ENCODE data around the gene VDAC1. TPM values are rescaled to one million over a fixed set of nuclear protein-coding genes. Genes with fewer than 3 reads are reported as not detected.

Gene VDAC1
- total RNA-seq: 100 to 1,000 TPM; 106 to 210 (median 180) TPM

GRCh38 chr5:134004626-134005416, at the start of gene VDAC1:
Gene VDAC1, minus strand, starts transcription at chr5:134004975. Its CDS starts 11,963 bp downstream, at chr5:133993012.
- no peaks in the 10 kb centered on the region for H3K36me3 ChIP-seq
- intact Hi-C loops (cut with DNase I; ENCODE audit: low total_unique reads): no loop called here
- H3K27me3 ChIP-seq: no peaks in the 10 kb centered on the region
- TF ChIP-seq POLR2AphosphoS5 (IDR thresholded peaks at IDR 0.05) (peak; percentile 87 to 93 (median 88)), POLR2A (IDR thresholded peaks at IDR 0.05) (peak; percentile 88), CTCF (IDR thresholded peaks at IDR 0.05) (peak in 2 of 5 experiments; percentile 2 to 6), EP300 (IDR thresholded peaks at IDR 0.05; ENCODE audit: low read depth) (peak; percentile 33)
- H3K4me3 ChIP-seq: peak within 1 kb of the TSS; percentile 90 to 97 (median 92)
- 1% methylated on average over 81 of the region's 96 CpGs; no CpG with 5 or more reads in 1 of the 2 donors for WGBS, 2 donors (ENCODE audit: low coverage in 1 of 2)
- DNase-seq: peak; percentile 81
- peak within 1 kb of the TSS; percentile 99 to 100 (median 99) for H3K27ac ChIP-seq
- in situ Hi-C loops (cut with MboI; ENCODE audit: low pct_ligation_motif_present in 1 of 4, low pct_unique_long_range_greater_than_20kb in 1 of 4, low sequenced_read_pairs in 3 of 4): no loop called here
- peaks cover 36 to 54% (median 41%) of the 10 kb centered on the region in 4 donors for H3K4me1 ChIP-seq
- no peaks in the 10 kb centered on the region for H3K9me3 ChIP-seq

- Histone ChIP-seq H3K27me3 (no peaks in the 10 kb centered on the region), H3K9me3 (no peaks in the 10 kb centered on the region), H3K4me3 (no peak overlapping the region), H3K27ac (peak overlapping the region in 2 of 4 donors; percentile 45 to 57), H3K36me3 (no peaks in the 10 kb centered on the region), H3K4me1 (peaks cover 0 to 7% (median 3%) of the 10 kb centered on the region in 4 donors)
- 31 to 38% methylated on average over 2 to 5 of the region's 5 CpGs for WGBS, 2 donors (ENCODE audit: low coverage in 1 of 2)
- DNase-seq: peak; percentile 51
- TF ChIP-seq POLR2A (IDR thresholded peaks at IDR 0.05) (no peak), POLR2AphosphoS5 (IDR thresholded peaks at IDR 0.05) (no peak), CTCF (IDR thresholded peaks at IDR 0.05) (no peak), EP300 (IDR thresholded peaks at IDR 0.05; ENCODE audit: low read depth) (no peak)
- in situ Hi-C loops (cut with MboI; ENCODE audit: low pct_ligation_motif_present in 1 of 4, low pct_unique_long_range_greater_than_20kb in 1 of 4, low sequenced_read_pairs in 3 of 4) (no loop called here), intact Hi-C loops (cut with DNase I; ENCODE audit: low total_unique reads) (no loop called here)
Measured at GRCh38 chr5:134053840-134054338, 49.1 kb upstream of the VDAC1 start.

- no peaks in the 10 kb centered on the region for H3K36me3 ChIP-seq
- H3K4me1 ChIP-seq: peaks cover 0 to 7% (median 3%) of the 10 kb centered on the region in 4 donors
- intact Hi-C loops (cut with DNase I; ENCODE audit: low total_unique reads) (no loop called here), in situ Hi-C loops (cut with MboI; ENCODE audit: low pct_ligation_motif_present in 1 of 4, low pct_unique_long_range_greater_than_20kb in 1 of 4, low sequenced_read_pairs in 3 of 4) (no loop called here)
- H3K9me3 ChIP-seq: no peaks in the 10 kb centered on the region
- H3K4me3 ChIP-seq: no peak overlapping the region
- TF ChIP-seq EP300 (IDR thresholded peaks at IDR 0.05; ENCODE audit: low read depth) (no peak), POLR2A (IDR thresholded peaks at IDR 0.05) (no peak), CTCF (IDR thresholded peaks at IDR 0.05) (no peak), POLR2AphosphoS5 (IDR thresholded peaks at IDR 0.05) (no peak)
- no peaks in the 10 kb centered on the region for H3K27me3 ChIP-seq
- no peak for DNase-seq
- H3K27ac ChIP-seq: peak overlapping the region in 2 of 4 donors; percentile 3 to 57
- 70 to 76% methylated on average over 2 to 8 of the region's 8 CpGs for WGBS, 2 donors (ENCODE audit: low coverage in 1 of 2)
Measured at GRCh38 chr5:134053314-134053839, 48.6 kb upstream of the VDAC1 start.

- Histone ChIP-seq H3K4me1 (peaks cover 0 to 7% (median 3%) of the 10 kb centered on the region in 4 donors), H3K36me3 (no peaks in the 10 kb centered on the region), H3K4me3 (no peak overlapping the region), H3K27ac (no peak overlapping the region), H3K27me3 (no peaks in the 10 kb centered on the region), H3K9me3 (no peaks in the 10 kb centered on the region)
- 76% methylated on average over 2 of the region's 2 CpGs; no CpG with 5 or more reads in 1 of the 2 donors for WGBS, 2 donors (ENCODE audit: low coverage in 1 of 2)
- in situ Hi-C loops (cut with MboI; ENCODE audit: low pct_ligation_motif_present in 1 of 4, low pct_unique_long_range_greater_than_20kb in 1 of 4, low sequenced_read_pairs in 3 of 4) (no loop called here), intact Hi-C loops (cut with DNase I; ENCODE audit: low total_unique reads) (no loop called here)
- no peak for TF ChIP-seq POLR2A (IDR thresholded peaks at IDR 0.05)
- no peak for TF ChIP-seq POLR2AphosphoS5 (IDR thresholded peaks at IDR 0.05)
- no peak for TF ChIP-seq CTCF (IDR thresholded peaks at IDR 0.05)
- no peak for TF ChIP-seq EP300 (IDR thresholded peaks at IDR 0.05; ENCODE audit: low read depth)
- DNase-seq: no peak
Measured at GRCh38 chr5:134051305-134051704, 46.5 kb upstream of the VDAC1 start.
